GM21367 (cell line): ENCODE measurements around the gene MAP3K4.

ENCODE experiments used
- ATAC-seq: cut with Tn5 transposase; IDR thresholded peaks from one replicate; pipeline ENCODE4 v1.9.1; 2021; ENCODE audit not compliant: unreplicated experiment

The MAP3K4 gene

GRCh38 chr6:161163466-161164181, 172.1 kb downstream of the MAP3K4 start:
- ATAC-seq: no peak

- no peak for ATAC-seq
Measured at GRCh38 chr6:161164182-161164625, 172.6 kb downstream of the MAP3K4 start.

- ATAC-seq: no peak
Measured at GRCh38 chr6:161166176-161166575, 174.6 kb downstream of the MAP3K4 start.

GRCh38 chr6:161166677-161167076, 175.1 kb downstream of the MAP3K4 start:
- ATAC-seq: no peak
